ENCODE results near the gene ANKLE2.
"Not testable (repeated sequence)": the region's sequence is repeated elsewhere in the genome, so short reads cannot be mapped to it uniquely, and the experiment has no call there.

Gene ANKLE2

DNA sequence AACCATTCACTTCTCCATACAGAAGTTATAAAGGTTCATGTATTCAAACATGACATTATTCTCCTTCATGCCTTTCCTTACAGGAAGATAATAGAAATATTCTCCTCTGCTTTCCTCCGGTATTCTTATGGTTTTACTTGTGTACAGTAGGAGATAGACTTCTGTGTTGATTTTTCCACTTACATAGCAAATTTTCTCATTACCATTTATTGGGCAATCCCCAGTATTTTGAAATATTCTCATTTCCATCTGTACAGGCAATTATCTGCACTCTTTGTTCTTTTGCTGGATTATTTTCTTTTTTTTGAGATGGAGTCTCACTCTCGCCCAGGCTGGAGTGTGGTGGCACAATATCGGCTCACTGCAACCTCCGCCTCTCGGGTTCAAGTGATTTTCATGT is 63.3 kb downstream of the ANKLE2 start (continued):
- TF ChIP-seq, protein P1, sequence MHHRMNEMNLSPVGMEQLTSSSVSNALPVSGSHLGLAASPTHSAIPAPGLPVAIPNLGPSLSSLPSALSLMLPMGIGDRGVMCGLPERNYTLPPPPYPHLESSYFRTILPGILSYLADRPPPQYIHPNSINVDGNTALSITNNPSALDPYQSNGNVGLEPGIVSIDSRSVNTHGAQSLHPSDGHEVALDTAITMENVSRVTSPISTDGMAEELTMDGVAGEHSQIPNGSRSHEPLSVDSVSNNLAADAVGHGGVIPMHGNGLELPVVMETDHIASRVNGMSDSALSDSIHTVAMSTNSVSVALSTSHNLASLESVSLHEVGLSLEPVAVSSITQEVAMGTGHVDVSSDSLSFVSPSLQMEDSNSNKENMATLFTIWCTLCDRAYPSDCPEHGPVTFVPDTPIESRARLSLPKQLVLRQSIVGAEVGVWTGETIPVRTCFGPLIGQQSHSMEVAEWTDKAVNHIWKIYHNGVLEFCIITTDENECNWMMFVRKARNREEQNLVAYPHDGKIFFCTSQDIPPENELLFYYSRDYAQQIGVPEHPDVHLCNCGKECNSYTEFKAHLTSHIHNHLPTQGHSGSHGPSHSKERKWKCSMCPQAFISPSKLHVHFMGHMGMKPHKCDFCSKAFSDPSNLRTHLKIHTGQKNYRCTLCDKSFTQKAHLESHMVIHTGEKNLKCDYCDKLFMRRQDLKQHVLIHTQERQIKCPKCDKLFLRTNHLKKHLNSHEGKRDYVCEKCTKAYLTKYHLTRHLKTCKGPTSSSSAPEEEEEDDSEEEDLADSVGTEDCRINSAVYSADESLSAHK (tag by site-specific recombination; IDR thresholded peaks at IDR 0.05), result no peak
- TF ChIP-seq ZNF146 (tag by site-specific recombination; IDR thresholded peaks at IDR 0.05) (no peak), ZNF10 (tag by site-specific recombination; IDR thresholded peaks at IDR 0.05) (no peak), ZNF221 (tag by site-specific recombination; IDR thresholded peaks at IDR 0.05; ENCODE audit: borderline replicate concordance) (no peak), ZEB2 (tag by site-specific recombination; IDR thresholded peaks at IDR 0.05) (no peak), ZIC2 (tag by site-specific recombination; IDR thresholded peaks at IDR 0.05) (no peak), ZFP41 (tag by site-specific recombination; IDR thresholded peaks at IDR 0.05; ENCODE audit: borderline replicate concordance) (no peak), ZNF311 (tag by site-specific recombination; IDR thresholded peaks at IDR 0.05; ENCODE audit: borderline replicate concordance) (no peak)

DNA sequence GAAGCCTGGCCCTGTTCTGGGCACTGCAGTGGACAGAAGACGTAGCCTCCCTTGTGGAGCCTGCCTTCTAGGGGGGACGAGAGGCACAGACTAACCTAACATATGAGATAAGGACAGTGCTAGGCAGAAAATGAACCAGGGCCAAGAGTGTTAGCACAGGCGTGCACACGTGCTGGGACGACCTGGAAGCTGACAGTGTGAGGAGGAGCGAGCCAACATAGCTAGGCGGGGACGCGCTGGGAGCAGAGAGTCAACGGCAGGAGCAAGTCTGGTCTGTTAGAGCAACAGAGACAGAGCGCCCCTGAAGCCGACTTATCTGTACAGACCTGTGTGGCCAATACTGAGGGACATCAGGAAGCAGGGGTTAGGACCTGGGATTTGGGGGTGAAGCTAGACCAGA is 66.2 kb downstream of the ANKLE2 start:
- H3K9me3 ChIP-seq (ENCODE audit: control insufficient read depth, insufficient read depth, low read depth, low read length), result no peaks in the 10 kb centered on the region
- peaks cover 31 to 66% of the 10 kb centered on the region in 2 experiments; a peak in 2 of 3 replicates for H3K36me3 ChIP-seq (ENCODE audit: control insufficient read depth in 2 of 2, insufficient read depth in 1 of 2, low read length in 2 of 2)
- ChIA-PET CTCF (interaction anchor here (0.7 to 0.8 kb wide), 2 partner anchors 9 to 625 kb away, joined by 3 read pairs; no protein-coding TSS in a partner anchor), POLR2A (interaction anchor here (0.5 kb wide), 1 partner anchor 39 kb away, joined by 3 read pairs; no protein-coding TSS in a partner anchor)
- H3K27ac ChIP-seq (ENCODE audit: extremely low read depth, low read depth, low read length), result no peak overlapping the region
- peaks cover 3% of the 10 kb centered on the region for H3K4me1 ChIP-seq (ENCODE audit: control insufficient read depth, insufficient read depth, low read length)
- no peak overlapping the region for H3K4me3 ChIP-seq (ENCODE audit: low read depth, low read length)
- TF ChIP-seq, protein P2, sequence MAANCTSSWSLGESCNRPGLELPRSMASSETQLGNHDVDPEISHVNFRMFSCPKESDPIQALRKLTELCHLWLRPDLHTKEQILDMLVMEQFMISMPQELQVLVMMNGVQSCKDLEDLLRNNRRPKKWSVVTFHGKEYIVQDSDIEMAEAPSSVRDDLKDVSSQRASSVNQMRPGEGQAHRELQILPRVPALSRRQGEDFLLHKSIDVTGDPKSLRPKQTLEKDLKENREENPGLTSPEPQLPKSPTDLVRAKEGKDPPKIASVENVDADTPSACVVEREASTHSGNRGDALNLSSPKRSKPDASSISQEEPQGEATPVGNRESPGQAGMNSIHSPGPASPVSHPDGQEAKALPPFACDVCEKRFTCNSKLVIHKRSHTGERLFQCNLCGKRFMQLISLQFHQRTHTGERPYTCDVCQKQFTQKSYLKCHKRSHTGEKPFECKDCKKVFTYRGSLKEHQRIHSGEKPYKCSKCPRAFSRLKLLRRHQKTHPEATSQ (tag by site-specific recombination; IDR thresholded peaks at IDR 0.05), result no peak
- TF ChIP-seq ZNF423 (tag by site-specific recombination; IDR thresholded peaks at IDR 0.05) (no peak), GFI1B (tag by site-specific recombination; IDR thresholded peaks at IDR 0.05) (no peak), GLI4 (tag by site-specific recombination; IDR thresholded peaks at IDR 0.05) (no peak), ZFP37 (tag by site-specific recombination; IDR thresholded peaks at IDR 0.05) (no peak)
- TF ChIP-seq, protein P3, sequence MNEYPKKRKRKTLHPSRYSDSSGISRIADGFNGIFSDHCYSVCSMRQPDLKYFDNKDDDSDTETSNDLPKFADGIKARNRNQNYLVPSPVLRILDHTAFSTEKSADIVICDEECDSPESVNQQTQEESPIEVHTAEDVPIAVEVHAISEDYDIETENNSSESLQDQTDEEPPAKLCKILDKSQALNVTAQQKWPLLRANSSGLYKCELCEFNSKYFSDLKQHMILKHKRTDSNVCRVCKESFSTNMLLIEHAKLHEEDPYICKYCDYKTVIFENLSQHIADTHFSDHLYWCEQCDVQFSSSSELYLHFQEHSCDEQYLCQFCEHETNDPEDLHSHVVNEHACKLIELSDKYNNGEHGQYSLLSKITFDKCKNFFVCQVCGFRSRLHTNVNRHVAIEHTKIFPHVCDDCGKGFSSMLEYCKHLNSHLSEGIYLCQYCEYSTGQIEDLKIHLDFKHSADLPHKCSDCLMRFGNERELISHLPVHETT (tag by site-specific recombination; IDR thresholded peaks at IDR 0.05), result no peak
- TF ChIP-seq, protein P4, sequence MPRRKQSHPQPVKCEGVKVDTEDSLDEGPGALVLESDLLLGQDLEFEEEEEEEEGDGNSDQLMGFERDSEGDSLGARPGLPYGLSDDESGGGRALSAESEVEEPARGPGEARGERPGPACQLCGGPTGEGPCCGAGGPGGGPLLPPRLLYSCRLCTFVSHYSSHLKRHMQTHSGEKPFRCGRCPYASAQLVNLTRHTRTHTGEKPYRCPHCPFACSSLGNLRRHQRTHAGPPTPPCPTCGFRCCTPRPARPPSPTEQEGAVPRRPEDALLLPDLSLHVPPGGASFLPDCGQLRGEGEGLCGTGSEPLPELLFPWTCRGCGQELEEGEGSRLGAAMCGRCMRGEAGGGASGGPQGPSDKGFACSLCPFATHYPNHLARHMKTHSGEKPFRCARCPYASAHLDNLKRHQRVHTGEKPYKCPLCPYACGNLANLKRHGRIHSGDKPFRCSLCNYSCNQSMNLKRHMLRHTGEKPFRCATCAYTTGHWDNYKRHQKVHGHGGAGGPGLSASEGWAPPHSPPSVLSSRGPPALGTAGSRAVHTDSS (tag by site-specific recombination; IDR thresholded peaks at IDR 0.05), result no peak
- TF ChIP-seq, protein P5, sequence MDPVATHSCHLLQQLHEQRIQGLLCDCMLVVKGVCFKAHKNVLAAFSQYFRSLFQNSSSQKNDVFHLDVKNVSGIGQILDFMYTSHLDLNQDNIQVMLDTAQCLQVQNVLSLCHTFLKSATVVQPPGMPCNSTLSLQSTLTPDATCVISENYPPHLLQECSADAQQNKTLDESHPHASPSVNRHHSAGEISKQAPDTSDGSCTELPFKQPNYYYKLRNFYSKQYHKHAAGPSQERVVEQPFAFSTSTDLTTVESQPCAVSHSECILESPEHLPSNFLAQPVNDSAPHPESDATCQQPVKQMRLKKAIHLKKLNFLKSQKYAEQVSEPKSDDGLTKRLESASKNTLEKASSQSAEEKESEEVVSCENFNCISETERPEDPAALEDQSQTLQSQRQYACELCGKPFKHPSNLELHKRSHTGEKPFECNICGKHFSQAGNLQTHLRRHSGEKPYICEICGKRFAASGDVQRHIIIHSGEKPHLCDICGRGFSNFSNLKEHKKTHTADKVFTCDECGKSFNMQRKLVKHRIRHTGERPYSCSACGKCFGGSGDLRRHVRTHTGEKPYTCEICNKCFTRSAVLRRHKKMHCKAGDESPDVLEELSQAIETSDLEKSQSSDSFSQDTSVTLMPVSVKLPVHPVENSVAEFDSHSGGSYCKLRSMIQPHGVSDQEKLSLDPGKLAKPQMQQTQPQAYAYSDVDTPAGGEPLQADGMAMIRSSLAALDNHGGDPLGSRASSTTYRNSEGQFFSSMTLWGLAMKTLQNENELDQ (tag by site-specific recombination; IDR thresholded peaks at IDR 0.05; ENCODE audit: low read depth), result no peak

DNA sequence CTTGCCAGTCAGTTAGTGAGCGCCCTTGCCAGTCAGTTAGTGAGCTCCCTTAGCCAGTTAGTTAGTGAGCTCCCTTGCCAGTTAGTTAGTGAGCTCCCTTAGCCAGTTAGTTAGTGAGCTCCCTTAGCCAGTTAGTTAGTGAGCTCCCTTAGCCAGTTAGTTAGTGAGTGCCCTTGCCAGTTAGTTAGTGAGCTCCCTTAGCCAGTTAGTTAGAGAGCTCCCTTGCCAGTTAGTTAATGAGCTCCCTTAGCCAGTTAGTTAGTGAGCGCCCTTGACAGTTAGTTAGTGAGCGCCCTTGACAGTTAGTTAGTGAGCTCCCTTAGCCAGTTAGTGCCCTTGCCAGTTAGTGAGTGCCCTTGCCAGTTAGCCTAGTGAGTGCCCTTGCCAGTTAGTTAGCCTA is 66.7 kb downstream of the ANKLE2 start:
- H3K36me3 ChIP-seq (ENCODE audit: control insufficient read depth in 2 of 2, insufficient read depth in 1 of 2, low read length in 2 of 2), result peaks cover 32 to 70% of the 10 kb centered on the region in 2 experiments; a peak in 2 of 3 replicates
- POLR2A ChIA-PET, result interaction anchor here (0.5 to 0.6 kb wide), 2 partner anchors 13 to 40 kb away, joined by 3 read pairs; no protein-coding TSS in a partner anchor
- H3K4me3 ChIP-seq (ENCODE audit: low read depth, low read length); H3K9me3 ChIP-seq (ENCODE audit: control insufficient read depth, insufficient read depth, low read depth, low read length); H3K27ac ChIP-seq (ENCODE audit: extremely low read depth, low read depth, low read length); H3K4me1 ChIP-seq (ENCODE audit: control insufficient read depth, insufficient read depth, low read length): not testable (repeated sequence)
- CTCF ChIA-PET, result interaction anchor here (0.6 to 0.8 kb wide), 3 partner anchors 9 to 624 kb away, joined by 3 read pairs; no protein-coding TSS in a partner anchor

DNA sequence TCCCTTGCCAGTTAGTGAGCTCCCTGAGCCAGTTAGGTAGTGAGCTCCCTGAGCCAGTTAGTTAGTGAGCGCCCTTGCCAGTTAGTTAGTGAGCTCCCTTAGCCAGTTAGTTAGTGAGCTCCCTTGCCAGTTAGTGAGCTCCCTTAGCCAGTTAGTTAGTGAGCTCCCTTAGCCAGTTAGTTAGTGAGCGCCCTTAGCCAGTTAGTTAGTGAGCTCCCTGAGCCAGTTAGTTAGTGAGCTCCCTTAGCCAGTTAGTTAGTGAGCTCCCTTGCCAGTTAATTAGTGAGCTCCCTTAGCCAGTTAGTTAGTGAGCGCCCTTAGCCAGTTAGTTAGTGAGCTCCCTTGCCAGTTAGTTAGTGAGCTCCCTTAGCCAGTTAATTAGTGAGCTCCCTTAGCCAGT is 69.6 kb downstream of the ANKLE2 start:
- POLR2A ChIA-PET; H3K4me1 ChIP-seq (ENCODE audit: control insufficient read depth, insufficient read depth, low read length); H3K27ac ChIP-seq (ENCODE audit: extremely low read depth, low read depth, low read length); H3K9me3 ChIP-seq (ENCODE audit: control insufficient read depth, insufficient read depth, low read depth, low read length); H3K4me3 ChIP-seq (ENCODE audit: low read depth, low read length): not testable (repeated sequence)
- CTCF ChIA-PET, result interaction anchor here (0.7 kb wide), 1 partner anchor 70 kb away, joined by 4 read pairs; no protein-coding TSS in a partner anchor
- peaks cover 20 to 49% of the 10 kb centered on the region in 2 experiments; a peak in 2 of 3 replicates for H3K36me3 ChIP-seq (ENCODE audit: control insufficient read depth in 2 of 2, insufficient read depth in 1 of 2, low read length in 2 of 2)
